AG10803 (cell line): ENCODE results near the gene TMOD3.

ENCODE experiments used
- DNase-seq: peaks from one replicate; pipeline ENCODE4 v3.0.0; 2010; ENCODE audit warnings: low read depth
- H3K4me3 ChIP-seq: 2 replicates; pipeline ENCODE4 v1.5.1; 2011; ENCODE audit warnings: mild to moderate bottlenecking, low read length, control low read depth
- CTCF ChIP-seq: conservative IDR thresholded peaks from 2 replicates; pipeline ENCODE4 v1.5.1; 2011; ENCODE audit warnings: mild to moderate bottlenecking, low read length, control low read depth, inconsistent platforms

TMOD3 gene

GRCh38 chr15:51825698-51826097 lies 3.8 kb upstream of the TMOD3 start:
- no peak for TF ChIP-seq CTCF
- no peak for DNase-seq
- no peak overlapping the region for H3K4me3 ChIP-seq

GRCh38 chr15:51828621-51829375 lies 655 bp upstream of the TMOD3 start:
- DNase-seq = no peak
- TF ChIP-seq CTCF = no peak
- H3K4me3 ChIP-seq = peak overlapping the region; percentile 86; the same call in 1 of the 2 replicates

- H3K4me3 ChIP-seq = peak overlapping the region; percentile 86
- TF ChIP-seq CTCF = no peak
- DNase-seq = peak; percentile 42
Observed at GRCh38 chr15:51830276-51830806, 888 bp downstream of the TMOD3 start.

GRCh38 chr15:51833772-51834171 lies 4.3 kb downstream of the TMOD3 start:
- H3K4me3 ChIP-seq = no peak overlapping the region
- TF ChIP-seq CTCF = no peak
- no peak for DNase-seq

DNA sequence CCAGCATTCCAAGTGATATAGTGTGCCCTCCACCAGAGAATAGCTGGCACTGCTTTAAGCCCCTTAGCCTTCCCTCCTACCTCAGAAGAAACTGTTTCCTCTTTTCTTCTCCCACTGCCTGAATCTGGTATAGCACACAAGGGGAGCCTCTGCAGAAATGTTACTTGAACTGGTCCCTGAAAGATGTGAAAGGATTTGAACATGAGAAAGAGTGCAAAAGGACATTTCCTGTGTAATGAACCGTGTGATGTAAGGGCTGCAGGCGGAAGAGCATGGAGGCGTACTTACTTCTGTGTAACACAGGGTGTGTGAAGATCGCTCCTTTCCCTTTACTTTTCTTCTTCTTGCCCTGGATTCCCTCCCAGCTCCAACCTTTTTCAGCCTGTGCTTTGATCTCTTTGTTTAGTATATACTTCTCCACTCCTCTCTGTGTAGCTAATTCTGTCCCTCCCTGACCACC lies 8.4 kb downstream of the TMOD3 start:
- no peak for TF ChIP-seq CTCF
- H3K4me3 ChIP-seq = no peak overlapping the region
- DNase-seq = no peak

DNA sequence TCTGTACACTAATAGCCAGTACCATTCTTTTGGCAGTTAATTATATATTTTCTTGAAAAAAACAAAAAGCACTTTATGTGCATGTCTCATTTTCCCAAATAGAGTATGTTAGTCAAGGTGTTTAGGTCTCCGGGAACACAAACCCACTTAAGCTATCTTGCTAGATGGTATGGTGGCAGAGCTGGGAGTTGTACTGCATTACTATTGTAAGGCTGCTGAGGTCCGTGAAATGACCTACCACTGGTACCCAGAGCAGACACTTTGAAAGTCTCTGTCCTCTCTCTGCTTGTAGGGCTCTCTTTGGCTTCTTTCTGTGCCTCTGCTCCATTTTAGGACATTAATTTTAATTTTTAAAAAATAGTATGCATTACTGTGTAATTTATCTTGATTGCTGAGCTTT lies 8.8 kb downstream of the TMOD3 start:
- no peak for DNase-seq
- H3K4me3 ChIP-seq = no peak overlapping the region
- TF ChIP-seq CTCF = no peak

DNA sequence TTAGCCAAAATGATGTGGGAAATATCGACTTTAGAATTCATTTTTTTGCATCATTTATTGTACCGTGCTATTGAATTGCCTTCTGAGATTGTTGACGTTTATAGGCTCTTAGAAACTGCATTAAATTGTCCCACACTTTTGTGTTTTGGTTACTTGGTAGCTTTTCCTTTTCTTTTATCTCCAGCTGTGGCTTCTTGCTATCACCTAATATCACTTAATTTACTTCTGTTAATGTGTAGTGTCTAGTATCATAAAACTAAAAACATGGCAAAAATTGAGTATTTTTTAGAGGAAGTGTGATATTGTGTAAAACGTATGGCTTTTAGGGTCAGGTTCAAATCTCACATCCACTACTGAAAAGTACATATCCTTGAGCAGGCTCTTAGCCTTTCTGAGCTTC lies 11.2 kb downstream of the TMOD3 start:
- H3K4me3 ChIP-seq = no peak overlapping the region
- DNase-seq = no peak
- no peak for TF ChIP-seq CTCF
